Measurements from ENCODE around the gene PLEKHF1. TPM values are rescaled to one million over a fixed set of nuclear protein-coding genes. Genes with fewer than 3 reads are reported as not detected.

The PLEKHF1 gene
- polyA plus RNA-seq, 3 donors = 0.11 to 0.29 (median 0.26) TPM

- no peak overlapping the region for H3K27ac ChIP-seq (ENCODE audit: low read depth in 1 of 2, low read length in 2 of 2)
- H3K4me3 ChIP-seq (replicated peaks in 1 of 3; ENCODE audit: low read depth in 2 of 3, low read length in 3 of 3) = no peak overlapping the region
- intact Hi-C loops (cut with micrococcal nuclease) = loop anchor here (5.0 kb wide), 1 partner anchor 54 kb away; no protein-coding TSS in a partner anchor
- H2AFZ ChIP-seq (ENCODE audit: insufficient read depth, low read depth, low read length, poor library complexity, severe bottlenecking) = peak overlapping the region; percentile 29
- H3K79me2 ChIP-seq (ENCODE audit: insufficient read depth, low read length) = no peaks in the 10 kb centered on the region
- TF ChIP-seq CTCF (IDR thresholded peaks at IDR 0.05) = no peak
- peaks cover 0 to 11% of the 10 kb centered on the region in 2 donors for H3K27me3 ChIP-seq (ENCODE audit: control insufficient read depth in 2 of 2, insufficient read depth in 2 of 2, low read length in 2 of 2)
- H4K20me1 ChIP-seq (ENCODE audit: insufficient read depth, low read length) = no peaks in the 10 kb centered on the region
- no peak overlapping the region for H3K9ac ChIP-seq (ENCODE audit: insufficient read depth, low read length, poor library complexity, severe bottlenecking)
- no peaks in the 10 kb centered on the region for H3K36me3 ChIP-seq (replicated peaks in 1 of 2; ENCODE audit: control insufficient read depth in 1 of 2, insufficient read depth in 2 of 2, low read length in 2 of 2)
- no peak overlapping the region for H3K4me2 ChIP-seq (replicated peaks; ENCODE audit: extremely low read depth, low read length, poor library complexity, severe bottlenecking)
- peaks cover 3 to 24% (median 15%) of the 10 kb centered on the region in 3 donors for H3K27me3 Mint-ChIP-seq (ENCODE audit: low read depth in 3 of 3)
- DNase-seq = no peak
- no peaks in the 10 kb centered on the region for H3K36me3 Mint-ChIP-seq
- H3K4me1 Mint-ChIP-seq = peaks cover 29% of the 10 kb centered on the region
- H3K9me3 Mint-ChIP-seq = peaks cover 0 to 2% (median 0%) of the 10 kb centered on the region in 7 donors
- no peaks in the 10 kb centered on the region for H3K9me3 ChIP-seq (replicated peaks in 1 of 2; ENCODE audit: control insufficient read depth in 1 of 2, insufficient read depth in 1 of 2, low read length in 2 of 2)
- H3K27ac Mint-ChIP-seq = no peak overlapping the region
- 66% methylated on average over 20 of the region's 20 CpGs for WGBS (ENCODE audit: insufficient coverage)
- H3K4me3 Mint-ChIP-seq = peak overlapping the region; percentile 64 to 72
- peaks cover 13 to 16% of the 10 kb centered on the region in 2 donors for H3K4me1 ChIP-seq (ENCODE audit: control insufficient read depth in 1 of 2, insufficient read depth in 2 of 2, low read length in 2 of 2)
Observed at GRCh38 chr19:29666578-29667386, 1.5 kb downstream of the PLEKHF1 start.

- Histone ChIP-seq H3K36me3 (replicated peaks in 1 of 2; ENCODE audit: control insufficient read depth in 1 of 2, insufficient read depth in 2 of 2, low read length in 2 of 2) (no peaks in the 10 kb centered on the region), H3K4me2 (replicated peaks; ENCODE audit: extremely low read depth, low read length, poor library complexity, severe bottlenecking) (no peak overlapping the region), H3K9me3 (replicated peaks in 1 of 2; ENCODE audit: control insufficient read depth in 1 of 2, insufficient read depth in 1 of 2, low read length in 2 of 2) (no peaks in the 10 kb centered on the region), H3K4me1 (ENCODE audit: control insufficient read depth in 1 of 2, insufficient read depth in 2 of 2, low read length in 2 of 2) (peaks cover 14 to 16% of the 10 kb centered on the region in 2 donors), H3K27ac (ENCODE audit: low read depth in 1 of 2, low read length in 2 of 2) (no peak overlapping the region), H4K20me1 (ENCODE audit: insufficient read depth, low read length) (no peaks in the 10 kb centered on the region), H3K27me3 (ENCODE audit: control insufficient read depth in 2 of 2, insufficient read depth in 2 of 2, low read length in 2 of 2) (peaks cover 0 to 11% of the 10 kb centered on the region in 2 donors), H3K9ac (ENCODE audit: insufficient read depth, low read length, poor library complexity, severe bottlenecking) (no peak overlapping the region), H2AFZ (ENCODE audit: insufficient read depth, low read depth, low read length, poor library complexity, severe bottlenecking) (no peak overlapping the region), H3K4me3 (replicated peaks in 1 of 3; ENCODE audit: low read depth in 2 of 3, low read length in 3 of 3) (no peak overlapping the region), H3K79me2 (ENCODE audit: insufficient read depth, low read length) (no peaks in the 10 kb centered on the region)
- Mint-ChIP-seq H3K4me3 (peak overlapping the region in 1 of 2 donors; percentile 64), H3K4me1 (peaks cover 34% of the 10 kb centered on the region), H3K27me3 (ENCODE audit: low read depth in 3 of 3) (peaks cover 3 to 24% (median 15%) of the 10 kb centered on the region in 3 donors), H3K36me3 (no peaks in the 10 kb centered on the region), H3K9me3 (peaks cover 0 to 2% (median 0%) of the 10 kb centered on the region in 7 donors), H3K27ac (no peak overlapping the region)
- DNase-seq = no peak
- WGBS (ENCODE audit: insufficient coverage) = 95% methylated on average over 7 of the region's 11 CpGs
- intact Hi-C loops (cut with micrococcal nuclease) = loop anchor here (5.0 kb wide), 1 partner anchor 55 kb away; no protein-coding TSS in a partner anchor
- no peak for TF ChIP-seq CTCF (IDR thresholded peaks at IDR 0.05)
Observed at GRCh38 chr19:29667387-29667783, 2.1 kb downstream of the PLEKHF1 start.
